HG03520 (cell line): ENCODE data around the gene SIK1.
A peak's percentile ranks its signal among the peaks of the same experiment; 100 is the strongest.

Experiments used
- ATAC-seq: cut with Tn5 transposase; IDR thresholded peaks from one replicate; pipeline ENCODE4 v1.9.1; 2021; ENCODE audit warnings: mild to moderate bottlenecking, moderate library complexity; ENCODE audit not compliant: unreplicated experiment

SIK1 gene

GRCh38 chr21:43369124-43369523 is 57.8 kb downstream of the SIK1 start:
- ATAC-seq = peak; percentile 55

- ATAC-seq = no peak
These were observed 58.2 kb downstream of the SIK1 start for GRCh38 chr21:43368685-43369084.

- ATAC-seq = no peak
These were observed 59.1 kb downstream of the SIK1 start for GRCh38 chr21:43367859-43368258.

GRCh38 chr21:43367296-43367695 is 59.6 kb downstream of the SIK1 start:
- no peak for ATAC-seq

- no peak for ATAC-seq
These were observed 60.3 kb downstream of the SIK1 start for GRCh38 chr21:43366656-43367055.

GRCh38 chr21:43365611-43366426 is 61.1 kb downstream of the SIK1 start:
- ATAC-seq = no peak

- no peak for ATAC-seq
These were observed 62.0 kb downstream of the SIK1 start for GRCh38 chr21:43364851-43365424.
